ENCODE measurements around the gene SHMT2. TPM values are rescaled to one million over a fixed set of nuclear protein-coding genes. Genes with fewer than 3 reads are reported as not detected.

Gene SHMT2
- total RNA-seq, 1 donor, result 303 TPM

- H3K4me3 ChIP-seq (ENCODE audit: low read depth, low read length), result no peak overlapping the region
- no peak for DNase-seq (ENCODE audit: low read depth)
- TF ChIP-seq CTCF (IDR thresholded peaks at IDR 0.05; ENCODE audit: insufficient read depth, low read length), result no peak
Measured at GRCh38 chr12:57202321-57202720, 27.2 kb upstream of the SHMT2 start.

GRCh38 chr12:57203201-57203600 is 26.3 kb upstream of the SHMT2 start:
- DNase-seq (ENCODE audit: low read depth), result no peak
- no peak overlapping the region for H3K4me3 ChIP-seq (ENCODE audit: low read depth, low read length)
- no peak for TF ChIP-seq CTCF (IDR thresholded peaks at IDR 0.05; ENCODE audit: insufficient read depth, low read length)

GRCh38 chr12:57203791-57204190 is 25.7 kb upstream of the SHMT2 start:
- DNase-seq (ENCODE audit: low read depth), result no peak
- TF ChIP-seq CTCF (IDR thresholded peaks at IDR 0.05; ENCODE audit: insufficient read depth, low read length), result no peak

GRCh38 chr12:57204454-57204853 is 25.1 kb upstream of the SHMT2 start:
- H3K4me3 ChIP-seq (ENCODE audit: low read depth, low read length), result no peak overlapping the region
- TF ChIP-seq CTCF (IDR thresholded peaks at IDR 0.05; ENCODE audit: insufficient read depth, low read length), result no peak
- no peak for DNase-seq (ENCODE audit: low read depth)

More at GRCh38 chr12:57203791-57204190, 25.7 kb upstream of the SHMT2 start:
- no peak overlapping the region for H3K4me3 ChIP-seq (ENCODE audit: low read depth, low read length)

- no peak for DNase-seq (ENCODE audit: low read depth)
- no peak overlapping the region for H3K4me3 ChIP-seq (ENCODE audit: low read depth, low read length)
- TF ChIP-seq CTCF (IDR thresholded peaks at IDR 0.05; ENCODE audit: insufficient read depth, low read length), result no peak
Measured at GRCh38 chr12:57205186-57205585, 24.3 kb upstream of the SHMT2 start.

GRCh38 chr12:57205931-57206330 is 23.6 kb upstream of the SHMT2 start:
- no peak for TF ChIP-seq CTCF (IDR thresholded peaks at IDR 0.05; ENCODE audit: insufficient read depth, low read length)
- no peak overlapping the region for H3K4me3 ChIP-seq (ENCODE audit: low read depth, low read length)
- DNase-seq (ENCODE audit: low read depth), result no peak

All from fibroblast of the aortic adventitia (primary cell).